ENCODE data around the gene USP3.

DNA sequence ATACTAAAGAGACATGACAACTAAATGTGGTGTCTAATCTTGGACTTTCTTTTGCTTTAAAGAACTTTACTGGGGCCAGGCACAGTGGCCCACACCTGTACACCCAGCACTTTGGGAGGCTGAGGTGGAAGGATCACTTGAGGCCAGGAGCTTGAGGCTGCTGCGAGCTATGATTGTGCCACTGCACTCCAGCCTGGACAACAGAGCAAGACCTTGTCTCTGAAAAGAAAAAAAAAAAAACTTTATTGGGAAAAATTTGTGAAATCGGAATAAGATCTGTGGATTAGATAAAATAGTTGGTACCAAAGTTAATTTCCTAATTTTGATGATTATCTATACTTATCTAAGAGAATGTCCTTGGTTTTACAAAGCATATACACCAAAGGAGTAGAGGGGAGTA is 34.4 kb upstream of the USP3 start:
- no peak for TF ChIP-seq ZNF143 (CRISPR knock-in tag; IDR thresholded peaks at IDR 0.05)
- no peak for TF ChIP-seq ZNF10 (CRISPR knock-in tag; IDR thresholded peaks at IDR 0.05; ENCODE audit: borderline replicate concordance, low read depth)
- TF ChIP-seq EZH2 (conservative IDR thresholded peaks at IDR 0.05; ENCODE audit: low read depth, low read length): no peak
- TF ChIP-seq, protein P1, sequence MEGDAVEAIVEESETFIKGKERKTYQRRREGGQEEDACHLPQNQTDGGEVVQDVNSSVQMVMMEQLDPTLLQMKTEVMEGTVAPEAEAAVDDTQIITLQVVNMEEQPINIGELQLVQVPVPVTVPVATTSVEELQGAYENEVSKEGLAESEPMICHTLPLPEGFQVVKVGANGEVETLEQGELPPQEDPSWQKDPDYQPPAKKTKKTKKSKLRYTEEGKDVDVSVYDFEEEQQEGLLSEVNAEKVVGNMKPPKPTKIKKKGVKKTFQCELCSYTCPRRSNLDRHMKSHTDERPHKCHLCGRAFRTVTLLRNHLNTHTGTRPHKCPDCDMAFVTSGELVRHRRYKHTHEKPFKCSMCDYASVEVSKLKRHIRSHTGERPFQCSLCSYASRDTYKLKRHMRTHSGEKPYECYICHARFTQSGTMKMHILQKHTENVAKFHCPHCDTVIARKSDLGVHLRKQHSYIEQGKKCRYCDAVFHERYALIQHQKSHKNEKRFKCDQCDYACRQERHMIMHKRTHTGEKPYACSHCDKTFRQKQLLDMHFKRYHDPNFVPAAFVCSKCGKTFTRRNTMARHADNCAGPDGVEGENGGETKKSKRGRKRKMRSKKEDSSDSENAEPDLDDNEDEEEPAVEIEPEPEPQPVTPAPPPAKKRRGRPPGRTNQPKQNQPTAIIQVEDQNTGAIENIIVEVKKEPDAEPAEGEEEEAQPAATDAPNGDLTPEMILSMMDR (CRISPR knock-in tag; IDR thresholded peaks at IDR 0.05): no peak
- TF ChIP-seq ZNF138 (CRISPR knock-in tag; IDR thresholded peaks at IDR 0.05; ENCODE audit: low read depth): no peak
- TF ChIP-seq TBP (CRISPR knock-in tag; IDR thresholded peaks at IDR 0.05): no peak
- no peak for TF ChIP-seq JDP2 (CRISPR knock-in tag; IDR thresholded peaks at IDR 0.05; ENCODE audit: borderline replicate concordance)
- TF ChIP-seq, protein P2, sequence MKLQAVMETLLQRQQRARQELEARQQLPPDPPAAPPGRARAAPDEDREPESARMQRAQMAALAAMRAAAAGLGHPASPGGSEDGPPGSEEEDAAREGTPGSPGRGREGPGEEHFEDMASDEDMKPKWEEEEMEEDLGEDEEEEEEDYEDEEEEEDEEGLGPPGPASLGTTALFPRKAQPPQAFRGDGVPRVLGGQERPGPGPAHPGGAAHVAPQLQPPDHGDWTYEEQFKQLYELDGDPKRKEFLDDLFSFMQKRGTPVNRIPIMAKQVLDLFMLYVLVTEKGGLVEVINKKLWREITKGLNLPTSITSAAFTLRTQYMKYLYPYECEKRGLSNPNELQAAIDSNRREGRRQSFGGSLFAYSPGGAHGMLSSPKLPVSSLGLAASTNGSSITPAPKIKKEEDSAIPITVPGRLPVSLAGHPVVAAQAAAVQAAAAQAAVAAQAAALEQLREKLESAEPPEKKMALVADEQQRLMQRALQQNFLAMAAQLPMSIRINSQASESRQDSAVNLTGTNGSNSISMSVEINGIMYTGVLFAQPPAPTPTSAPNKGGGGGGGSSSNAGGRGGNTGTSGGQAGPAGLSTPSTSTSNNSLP (IDR thresholded peaks at IDR 0.05; ENCODE audit: low read depth, low read length): no peak
- TF ChIP-seq SIN3A (IDR thresholded peaks at IDR 0.05; ENCODE audit: borderline replicate concordance, low read depth, low read length): no peak
- TF ChIP-seq ZNF367 (CRISPR knock-in tag; IDR thresholded peaks at IDR 0.05; ENCODE audit: borderline replicate concordance): no peak
- TF ChIP-seq U2AF2 (IDR thresholded peaks at IDR 0.05; ENCODE audit: low read depth, low read length): no peak

Data from HepG2 (cell line).